ENCODE measurements around the gene PKN2. TPM values are rescaled to one million over a fixed set of nuclear protein-coding genes. Genes with fewer than 3 reads are reported as not detected.

Gene PKN2
- total and polyA plus RNA-seq, 2 of the 8 experiments (the other 6 are each of a cell fraction or from before 2014, with no cell fraction given), result 7.8 to 32.0 TPM

- H3K18ac ChIP-seq (ENCODE audit: extremely low read depth, low read length), result no peak overlapping the region
- no peak overlapping the region for H2BK120ac ChIP-seq (replicated peaks; ENCODE audit: low read depth, low read length)
- H3K27ac ChIP-seq (ENCODE audit: low read depth, low read length), result no peak overlapping the region
- no peak overlapping the region for H3K23ac ChIP-seq (ENCODE audit: insufficient read length)
- WGBS, 2 experiments (ENCODE audit: extremely low coverage in 1 of 2, insufficient coverage in 1 of 2, insufficient read length in 1 of 2, insufficient replicate concordance in 2 of 2, low coverage in 1 of 2, low lambda C conversion rate in 2 of 2, missing lambda C conversion rate in 1 of 2), result 82% methylated on average over 1 of the region's 1 CpG; no CpG with 5 or more reads in 1 of the 2 experiments
- H3K4me2 ChIP-seq (ENCODE audit: insufficient read depth in 1 of 2, low read depth in 2 of 2, low read length in 2 of 2), result no peak overlapping the region
- no peaks in the 10 kb centered on the region for H3K79me1 ChIP-seq (ENCODE audit: low read depth, low read length)
- H2BK5ac ChIP-seq (ENCODE audit: low read depth, low read length), result no peak overlapping the region
- CTCF ChIA-PET (ENCODE audit: partially characterized antibody), result interaction anchor here (0.6 to 6.0 kb wide), 20 partner anchors 9 to 435 kb away, joined by 3 to 43 read pairs (median 4); partner anchors contain the start of gene PKN2
- H3K56ac ChIP-seq (replicated peaks; ENCODE audit: insufficient read length, low read depth, low read length), result no peak overlapping the region
- H3K4ac ChIP-seq (replicated peaks; ENCODE audit: insufficient read length, low read depth, low read length), result no peak overlapping the region
- POLR2A ChIA-PET (ENCODE audit: partially characterized antibody), result no interaction called here
- H3K23me2 ChIP-seq (ENCODE audit: low read depth, low read length), result no peaks in the 10 kb centered on the region
- H3K4me1 ChIP-seq (replicated peaks in 1 of 4; ENCODE audit: control insufficient read depth in 3 of 4, insufficient read depth in 4 of 4, low read length in 3 of 4), result peaks cover 0 to 2% (median 0%) of the 10 kb centered on the region in 4 experiments; a peak in 1 of 7 replicates
- no peak overlapping the region for H2BK20ac ChIP-seq (ENCODE audit: low read length)
- no peak for DNase-seq (ENCODE audit: low read depth in 1 of 2, low spot score in 2 of 2)
- no peaks in the 10 kb centered on the region for H3K9me3 ChIP-seq (ENCODE audit: insufficient read depth in 2 of 2, low read depth in 1 of 2, low read length in 1 of 2)
- H2AK5ac ChIP-seq (ENCODE audit: low read depth, low read length), result no peak overlapping the region
- no peak for FAIRE-seq
- no peak overlapping the region for H3K14ac ChIP-seq (ENCODE audit: insufficient read length)
- no peak overlapping the region for H2AFZ ChIP-seq (ENCODE audit: low read length)
- H3K4me3 ChIP-seq (ENCODE audit: extremely low read depth in 1 of 4, insufficient read depth in 2 of 4, low read depth in 3 of 4, low read length in 4 of 4), result no peak overlapping the region
- no peak overlapping the region for H4K5ac ChIP-seq (ENCODE audit: insufficient read length, low read depth, low read length)
- H3K36me3 ChIP-seq (ENCODE audit: control insufficient read depth in 2 of 4, insufficient read depth in 4 of 4, low read length in 3 of 4), result no peaks in the 10 kb centered on the region
- no peak overlapping the region for H2BK12ac ChIP-seq (ENCODE audit: low read depth, low read length)
- H4K20me1 ChIP-seq (replicated peaks in 1 of 2; ENCODE audit: control insufficient read depth in 1 of 2, insufficient read depth in 2 of 2, low read length in 2 of 2), result no peaks in the 10 kb centered on the region
- H2BK15ac ChIP-seq (ENCODE audit: low read length), result no peak overlapping the region
- no peak overlapping the region for H4K91ac ChIP-seq (replicated peaks; ENCODE audit: insufficient read length, low read length)
- H4K8ac ChIP-seq (ENCODE audit: extremely low read depth, insufficient read depth, low read length), result no peak overlapping the region
- H3K79me2 ChIP-seq (ENCODE audit: control insufficient read depth in 1 of 2, insufficient read depth in 2 of 2, low read length in 2 of 2), result no peaks in the 10 kb centered on the region
- peaks cover 0 to 1% (median 0%) of the 10 kb centered on the region in 4 experiments; a peak in 1 of 7 replicates for H3K27me3 ChIP-seq (replicated peaks in 1 of 4; ENCODE audit: control insufficient read depth in 3 of 4, extremely low read depth in 1 of 4, insufficient read depth in 3 of 4, low read length in 3 of 4)
- H3K9ac ChIP-seq (replicated peaks in 1 of 4; ENCODE audit: extremely low read depth in 1 of 4, low read depth in 3 of 4, low read length in 3 of 4), result no peak overlapping the region
- no peak for TF ChIP-seq SP4 (IDR thresholded peaks at IDR 0.05; ENCODE audit: low read length)
- no peak for TF ChIP-seq EP300 (IDR thresholded peaks at IDR 0.05; ENCODE audit: borderline replicate concordance in 1 of 2, low read depth in 2 of 2, low read length in 2 of 2)
- no peak for TF ChIP-seq CBX5 (IDR thresholded peaks at IDR 0.05; ENCODE audit: low read depth, low read length)
- TF ChIP-seq NANOG (IDR thresholded peaks at IDR 0.05; ENCODE audit: insufficient read depth, low read depth, low read length, poor library complexity, severe bottlenecking), result no peak
- TF ChIP-seq EGR1 (IDR thresholded peaks at IDR 0.05; ENCODE audit: borderline replicate concordance, low read depth, low read length), result no peak
- no peak for TF ChIP-seq ZNF274 (IDR thresholded peaks at IDR 0.05; ENCODE audit: borderline replicate concordance, extremely low read depth, low read length)
- no peak for TF ChIP-seq CREB1 (IDR thresholded peaks at IDR 0.05)
- TF ChIP-seq TBP (IDR thresholded peaks at IDR 0.05; ENCODE audit: low read depth, low read length), result no peak
- TF ChIP-seq HDAC6 (IDR thresholded peaks at IDR 0.05; ENCODE audit: low read depth, low read length), result no peak
- no peak for TF ChIP-seq CEBPB (IDR thresholded peaks at IDR 0.05; ENCODE audit: low read depth, low read length)
- TF ChIP-seq SIRT6 (IDR thresholded peaks at IDR 0.05; ENCODE audit: low read length), result no peak
- no peak for TF ChIP-seq RAD21 (IDR thresholded peaks at IDR 0.05 in 1 of 2, conservative IDR thresholded peaks at IDR 0.05 in 1 of 2; ENCODE audit: low read depth in 2 of 2, low read length in 2 of 2)
- no peak for TF ChIP-seq TEAD4 (IDR thresholded peaks at IDR 0.05; ENCODE audit: low read depth, low read length)
- TF ChIP-seq SUZ12 (IDR thresholded peaks at IDR 0.05; ENCODE audit: low read length), result no peak
- TF ChIP-seq YY1 (IDR thresholded peaks at IDR 0.05; ENCODE audit: low read depth, low read length), result no peak
- TF ChIP-seq RBBP5 (IDR thresholded peaks at IDR 0.05; ENCODE audit: borderline replicate concordance, low read depth, low read length), result no peak
Observed at GRCh38 chr1:88655140-88655539, 28.9 kb upstream of the PKN2 start.

Measured in H1 (cell line).